ENCODE measurements around the gene RAPGEFL1.
A peak's percentile ranks its signal among the peaks of the same experiment; 100 is the strongest.

GRCh38 chr17:40191237-40192208 is 14.3 kb downstream of the RAPGEFL1 start:
- TF ChIP-seq CTCF (IDR thresholded peaks at IDR 0.05) (peak; percentile 77), EZH2phosphoT487 (IDR thresholded peaks at IDR 0.05) (no peak), EZH2 (IDR thresholded peaks at IDR 0.05) (peak; percentile 8)

All from neural progenitor cell (in vitro differentiated cells).